ENCODE measurements around the gene ZNF496. TPM values are rescaled to one million over a fixed set of nuclear protein-coding genes. Genes with fewer than 3 reads are reported as not detected.

ZNF496 gene
- total RNA-seq (2012; rRNA removed) (8.9 and 11.7 TPM in 2 replicates), polyA plus RNA-seq (2012; rRNA removed) (16.2 and 17.1 TPM in 2 replicates), Bru-seq, nascent RNA (percentile 86 among the genes with signal in this experiment), BruChase-seq, experiment 1, labeled RNA remaining after a 6-hour chase (percentile 86 among the genes with signal in this experiment), BruChase-seq, experiment 2, labeled RNA remaining after a 2-hour chase (percentile 85 among the genes with signal in this experiment)
- polyA plus RNA-seq (2012; cell fraction: cytosol; rRNA removed): 13.7 and 15.5 TPM in 2 replicates
- 22.8 and 27.3 TPM in 2 replicates for polyA plus RNA-seq (2012; cell fraction: nucleus; rRNA removed; ENCODE audit: low replicate concordance)
- long read RNA-seq, full-length matches to known transcripts: 2 of 23 reads
- long read RNA-seq, partial matches to known transcripts: 2 of 23 reads
- long read RNA-seq, other reads (novel, unspliced or antisense): 19 of 23 reads

DNA sequence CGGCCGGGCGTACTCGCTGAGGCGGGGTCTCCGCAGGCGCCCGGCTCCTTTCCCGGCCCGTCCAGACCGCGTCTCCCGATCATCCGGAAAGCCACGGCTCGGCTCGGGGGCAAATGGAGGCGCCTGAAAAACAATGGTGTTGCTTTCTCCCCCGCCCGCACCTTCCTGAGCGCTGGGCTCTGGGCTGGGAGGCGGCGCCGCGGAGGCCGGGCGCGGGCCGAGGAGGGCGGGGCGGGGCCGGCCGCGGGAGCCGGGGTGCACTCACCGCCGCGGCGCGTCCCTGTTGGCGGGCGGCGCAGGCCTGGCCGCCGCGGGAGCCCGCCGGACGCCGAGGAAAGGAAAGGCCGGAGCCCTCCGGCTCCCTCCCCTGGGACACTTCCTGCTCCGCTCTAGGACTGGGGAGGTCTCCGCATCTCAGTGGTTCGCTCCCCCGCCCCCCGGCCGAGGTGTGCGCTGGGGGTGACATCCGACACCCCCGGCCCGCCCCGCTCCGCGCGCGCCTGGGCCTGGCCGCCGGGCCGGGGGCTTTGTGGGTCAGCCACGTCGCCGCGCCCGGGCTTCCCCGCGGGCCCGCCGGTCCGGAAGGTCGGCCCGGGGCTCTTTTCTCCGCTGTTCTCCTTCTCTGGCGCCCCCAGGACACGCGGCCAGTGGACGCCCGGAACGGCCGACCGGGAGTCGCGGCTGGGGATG is at the start of gene ZNF496:
Gene ZNF496 (minus strand): TSS at position 343 of the 690 bp plus-strand sequence. CDS start 2,289 bp downstream, outside the sequence.
- in situ Hi-C loops (cut with MboI; ENCODE audit: low sequenced_read_pairs) (no loop called here), dilution Hi-C loops (cut with HindIII; ENCODE audit: low sequenced_read_pairs, unreplicated experiment) (no loop called here), intact Hi-C loops (cut with micrococcal nuclease) (loop anchor here (1.0 to 5.0 kb wide), 5 partner anchors 26 to 227 kb away; partner anchors contain the start of gene ZNF669)
- H3K9me3 ChIP-seq (ENCODE audit: control insufficient read depth, insufficient read depth, low read length): no peaks in the 10 kb centered on the region
- H4K20me1 ChIP-seq (ENCODE audit: insufficient read depth, low read length): peaks cover 18% of the 10 kb centered on the region
- H2BK120ac ChIP-seq (ENCODE audit: low read depth, low read length): no peak within 1 kb of the TSS
- peaks cover 28% of the 10 kb centered on the region for H3K36me3 ChIP-seq (ENCODE audit: control insufficient read depth, insufficient read depth, low read length)
- H2BK5ac ChIP-seq (ENCODE audit: low read depth, low read length, poor library complexity, severe bottlenecking): peak within 1 kb of the TSS; percentile 61
- peak within 1 kb of the TSS; percentile 97 for H3K4me2 ChIP-seq (ENCODE audit: low read depth, low read length)
- ATAC-seq (ENCODE audit: low read depth) (peak; percentile 81), DNase-seq (peak; percentile 88)
- CTCF ChIA-PET: no interaction called here
- BruUV-seq (replicated peaks): no TSS peak
- peak within 1 kb of the TSS; percentile 91 for H3K14ac ChIP-seq (replicated peaks; ENCODE audit: low read depth, low read length)
- peak within 1 kb of the TSS; percentile 84 for H4K5ac ChIP-seq (ENCODE audit: low read depth, low read length)
- peak within 1 kb of the TSS; percentile 95 for H3K9ac ChIP-seq (ENCODE audit: low read depth, low read length)
- no peak within 1 kb of the TSS for H2BK20ac ChIP-seq (ENCODE audit: low read depth, low read length)
- peaks cover 25% of the 10 kb centered on the region for H3K9me1 ChIP-seq (ENCODE audit: insufficient read depth, low read length)
- peak within 1 kb of the TSS; percentile 51; the same call in 1 of the 2 replicates for H3K56ac ChIP-seq (ENCODE audit: extremely low read depth, insufficient read depth, low read length)
- POLR2A ChIA-PET (ENCODE audit: unreplicated experiment): no interaction called here
- peak within 1 kb of the TSS; percentile 96 for H3K27ac ChIP-seq (ENCODE audit: insufficient read depth, low read length)
- no peaks in the 10 kb centered on the region for H3K27me3 ChIP-seq (ENCODE audit: control insufficient read depth, insufficient read depth, low read length)
- H3K4me1 ChIP-seq (ENCODE audit: control insufficient read depth, insufficient read depth, low read length): peaks cover 9% of the 10 kb centered on the region
- TF ChIP-seq BHLHE40 (IDR thresholded peaks at IDR 0.05; ENCODE audit: low read depth, low read length) (no peak), MXI1 (IDR thresholded peaks at IDR 0.05; ENCODE audit: borderline replicate concordance, low read depth, low read length) (0 out of 2 replicates have a peak, but pooled peaks have one; percentile 7), POLR2A (IDR thresholded peaks at IDR 0.05; ENCODE audit: low read depth, low read length) (peak; percentile 27; the same call in 1 of the 2 replicates), SMC3 (IDR thresholded peaks at IDR 0.05; ENCODE audit: low read depth, low read length) (no peak), MAZ (IDR thresholded peaks at IDR 0.05; ENCODE audit: borderline replicate concordance, low read depth, low read length) (peak; percentile 86; the same call in 1 of the 2 replicates)
- TF ChIP-seq, protein P1, sequence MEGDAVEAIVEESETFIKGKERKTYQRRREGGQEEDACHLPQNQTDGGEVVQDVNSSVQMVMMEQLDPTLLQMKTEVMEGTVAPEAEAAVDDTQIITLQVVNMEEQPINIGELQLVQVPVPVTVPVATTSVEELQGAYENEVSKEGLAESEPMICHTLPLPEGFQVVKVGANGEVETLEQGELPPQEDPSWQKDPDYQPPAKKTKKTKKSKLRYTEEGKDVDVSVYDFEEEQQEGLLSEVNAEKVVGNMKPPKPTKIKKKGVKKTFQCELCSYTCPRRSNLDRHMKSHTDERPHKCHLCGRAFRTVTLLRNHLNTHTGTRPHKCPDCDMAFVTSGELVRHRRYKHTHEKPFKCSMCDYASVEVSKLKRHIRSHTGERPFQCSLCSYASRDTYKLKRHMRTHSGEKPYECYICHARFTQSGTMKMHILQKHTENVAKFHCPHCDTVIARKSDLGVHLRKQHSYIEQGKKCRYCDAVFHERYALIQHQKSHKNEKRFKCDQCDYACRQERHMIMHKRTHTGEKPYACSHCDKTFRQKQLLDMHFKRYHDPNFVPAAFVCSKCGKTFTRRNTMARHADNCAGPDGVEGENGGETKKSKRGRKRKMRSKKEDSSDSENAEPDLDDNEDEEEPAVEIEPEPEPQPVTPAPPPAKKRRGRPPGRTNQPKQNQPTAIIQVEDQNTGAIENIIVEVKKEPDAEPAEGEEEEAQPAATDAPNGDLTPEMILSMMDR (conservative IDR thresholded peaks at IDR 0.05; ENCODE audit: low read depth, low read length): no peak
- H3K4ac ChIP-seq (ENCODE audit: low read depth, low read length): peak within 1 kb of the TSS; percentile 86
- peak within 1 kb of the TSS; percentile 91 to 96 for H4K8ac ChIP-seq (ENCODE audit: low read depth in 2 of 2, low read length in 2 of 2)
- peak within 1 kb of the TSS; percentile 83 for H3K23ac ChIP-seq (ENCODE audit: low read depth, low read length)
- no peak within 1 kb of the TSS for H2BK15ac ChIP-seq (ENCODE audit: low read depth, low read length)
- peak within 1 kb of the TSS; percentile 53; the same call in 1 of the 2 replicates for H3K18ac ChIP-seq (ENCODE audit: low read depth, low read length)
- WGBS, 2 experiments (ENCODE audit: extremely low coverage in 2 of 2, insufficient read length in 1 of 2): 2% methylated on average over 9 of the region's 93 CpGs; no CpG with 5 or more reads in 1 of the 2 experiments
- H3K4me3 ChIP-seq (ENCODE audit: insufficient read depth, low read depth, low read length): peak within 1 kb of the TSS; percentile 79
- H2AK9ac ChIP-seq (replicated peaks; ENCODE audit: low read depth, low read length, poor library complexity): peak within 1 kb of the TSS; percentile 98
- peak within 1 kb of the TSS; percentile 88; the same call in 1 of the 2 replicates for H4K91ac ChIP-seq (ENCODE audit: insufficient read depth, low read depth, low read length)
- peaks cover 38 to 66% of the 10 kb centered on the region in 2 experiments for H3K79me1 ChIP-seq (ENCODE audit: low read depth in 1 of 2, low read length in 2 of 2)
- H2AK5ac ChIP-seq (ENCODE audit: low read depth, low read length): peak within 1 kb of the TSS; percentile 94
- H2AFZ ChIP-seq (replicated peaks; ENCODE audit: low read length, poor library complexity): peak within 1 kb of the TSS; percentile 92
